Measurements from ENCODE around the gene EPHB1. TPM values are rescaled to one million over a fixed set of nuclear protein-coding genes. Genes with fewer than 3 reads are reported as not detected.

The EPHB1 gene
- total RNA-seq, 4 donors from 2014 or later, result 2.3 to 5.6 (median 4.6) TPM

DNA sequence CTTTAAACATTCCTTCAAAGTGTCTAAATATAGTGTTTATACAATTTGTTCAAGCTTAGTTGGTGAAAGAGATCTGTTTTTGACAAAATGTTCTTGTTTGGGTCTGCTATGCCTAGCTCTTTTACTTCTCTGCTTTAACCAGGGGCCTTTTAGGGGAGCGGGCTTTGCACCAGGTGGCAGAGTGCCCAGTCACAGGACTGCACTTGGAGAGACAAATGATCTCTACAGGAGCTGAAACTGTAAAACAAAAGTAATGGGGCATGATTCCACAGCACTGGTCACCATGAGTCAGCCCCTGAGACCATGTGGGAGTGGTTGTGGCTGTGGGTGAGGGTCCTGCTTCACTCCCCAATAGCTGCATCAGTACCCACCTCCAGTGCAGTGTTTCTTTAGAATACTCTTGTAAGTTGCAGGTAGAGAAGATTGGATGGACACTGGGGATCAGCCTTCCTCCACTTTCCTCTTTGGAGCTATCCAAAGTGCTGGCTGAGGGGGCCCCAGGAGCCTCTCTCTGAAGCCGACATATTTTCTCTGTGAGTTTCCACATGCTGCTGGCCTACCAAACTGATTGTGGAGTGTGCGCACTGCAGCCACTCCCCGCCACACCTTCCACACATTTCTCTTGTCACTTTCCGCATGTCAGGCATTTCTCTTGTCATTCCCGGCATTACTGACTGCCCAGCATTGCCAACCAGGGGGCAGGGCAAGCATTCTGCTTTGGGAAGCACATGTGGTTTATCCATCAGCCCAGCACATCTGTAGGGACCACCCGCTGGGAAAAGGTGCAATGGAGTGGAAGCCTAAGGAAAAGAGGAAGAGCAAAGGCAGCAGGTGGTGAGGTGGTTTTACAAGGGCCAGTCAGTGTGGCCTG, 110.0 kb downstream of the EPHB1 start:
- peak; percentile 72 to 75 for DNase-seq
- Histone ChIP-seq H3K27ac (peak overlapping the region in 2 of 3 donors; percentile 24 to 32), H3K4me3 (replicated peaks in 1 of 3) (no peak overlapping the region), H3K9me3 (no peaks in the 10 kb centered on the region), H3K27me3 (no peaks in the 10 kb centered on the region), H3K36me3 (no peaks in the 10 kb centered on the region), H3K4me1 (peaks cover 19 to 25% of the 10 kb centered on the region in 2 donors)
- 74 to 77% methylated on average over 7 of the region's 7 CpGs for WGBS, 2 donors
- TF ChIP-seq POLR2A (IDR thresholded peaks at IDR 0.05), result no peak
- TF ChIP-seq, protein P1, sequence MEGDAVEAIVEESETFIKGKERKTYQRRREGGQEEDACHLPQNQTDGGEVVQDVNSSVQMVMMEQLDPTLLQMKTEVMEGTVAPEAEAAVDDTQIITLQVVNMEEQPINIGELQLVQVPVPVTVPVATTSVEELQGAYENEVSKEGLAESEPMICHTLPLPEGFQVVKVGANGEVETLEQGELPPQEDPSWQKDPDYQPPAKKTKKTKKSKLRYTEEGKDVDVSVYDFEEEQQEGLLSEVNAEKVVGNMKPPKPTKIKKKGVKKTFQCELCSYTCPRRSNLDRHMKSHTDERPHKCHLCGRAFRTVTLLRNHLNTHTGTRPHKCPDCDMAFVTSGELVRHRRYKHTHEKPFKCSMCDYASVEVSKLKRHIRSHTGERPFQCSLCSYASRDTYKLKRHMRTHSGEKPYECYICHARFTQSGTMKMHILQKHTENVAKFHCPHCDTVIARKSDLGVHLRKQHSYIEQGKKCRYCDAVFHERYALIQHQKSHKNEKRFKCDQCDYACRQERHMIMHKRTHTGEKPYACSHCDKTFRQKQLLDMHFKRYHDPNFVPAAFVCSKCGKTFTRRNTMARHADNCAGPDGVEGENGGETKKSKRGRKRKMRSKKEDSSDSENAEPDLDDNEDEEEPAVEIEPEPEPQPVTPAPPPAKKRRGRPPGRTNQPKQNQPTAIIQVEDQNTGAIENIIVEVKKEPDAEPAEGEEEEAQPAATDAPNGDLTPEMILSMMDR (IDR thresholded peaks at IDR 0.05), result no peak
- intact Hi-C loops (cut with DNase I), result no loop called here

DNA sequence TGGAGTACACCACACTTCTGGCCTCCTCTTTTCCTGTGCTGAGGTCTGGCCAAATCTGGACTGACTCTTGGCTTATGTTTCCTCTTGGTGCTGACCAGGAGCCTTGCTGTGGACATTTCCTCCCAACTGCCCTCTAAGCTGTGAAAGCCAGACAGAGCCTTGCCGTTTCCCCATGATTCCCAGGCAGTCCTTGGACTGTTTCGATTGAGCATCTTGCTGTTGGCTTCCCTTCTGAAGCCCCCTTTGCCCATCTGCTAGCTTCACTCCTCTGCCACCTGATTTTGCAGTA, 110.5 kb downstream of the EPHB1 start:
- no peak overlapping the region for H3K4me3 ChIP-seq (replicated peaks in 1 of 3)
- no peaks in the 10 kb centered on the region for H3K36me3 ChIP-seq
- no peak overlapping the region for H3K27ac ChIP-seq
- no peaks in the 10 kb centered on the region for H3K27me3 ChIP-seq
- no peak for DNase-seq
- TF ChIP-seq, protein P1 (IDR thresholded peaks at IDR 0.05), result no peak
- WGBS, 2 donors, result 93 to 95% methylated on average over 2 of the region's 2 CpGs
- H3K9me3 ChIP-seq, result no peaks in the 10 kb centered on the region
- peaks cover 19 to 25% of the 10 kb centered on the region in 2 donors for H3K4me1 ChIP-seq
- intact Hi-C loops (cut with DNase I), result no loop called here

DNA sequence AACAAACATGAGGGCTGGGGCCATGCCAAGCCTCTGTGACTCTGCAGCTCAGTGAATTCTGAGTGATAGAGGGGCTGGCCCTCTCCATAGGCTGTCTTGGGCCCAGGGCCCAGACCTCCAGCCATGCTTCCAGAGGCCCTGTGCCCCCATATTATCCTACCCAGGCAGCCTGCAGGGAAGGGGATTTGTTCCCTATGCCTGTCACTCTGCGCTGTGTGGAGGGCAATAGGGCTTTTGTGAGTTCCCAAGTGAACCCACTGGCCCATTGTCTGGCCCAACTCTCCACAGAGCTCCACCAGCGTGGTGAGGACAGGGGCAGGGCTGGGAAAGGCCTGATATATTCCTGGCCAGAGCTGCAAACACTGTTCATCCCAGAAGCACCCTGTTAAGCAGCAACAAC, 113.2 kb downstream of the EPHB1 start:
- H3K4me1 ChIP-seq, result peaks cover 19 to 25% of the 10 kb centered on the region in 2 donors
- no peak for DNase-seq
- H3K36me3 ChIP-seq, result no peaks in the 10 kb centered on the region
- no peak overlapping the region for H3K27ac ChIP-seq
- H3K4me3 ChIP-seq (replicated peaks in 1 of 3), result no peak overlapping the region
- intact Hi-C loops (cut with DNase I), result no loop called here
- no peaks in the 10 kb centered on the region for H3K27me3 ChIP-seq
- H3K9me3 ChIP-seq, result no peaks in the 10 kb centered on the region
- no peak for TF ChIP-seq POLR2A (IDR thresholded peaks at IDR 0.05)
- TF ChIP-seq, protein P1 (IDR thresholded peaks at IDR 0.05), result no peak
- 86 to 88% methylated on average over 1 to 2 of the region's 2 CpGs for WGBS, 2 donors

DNA sequence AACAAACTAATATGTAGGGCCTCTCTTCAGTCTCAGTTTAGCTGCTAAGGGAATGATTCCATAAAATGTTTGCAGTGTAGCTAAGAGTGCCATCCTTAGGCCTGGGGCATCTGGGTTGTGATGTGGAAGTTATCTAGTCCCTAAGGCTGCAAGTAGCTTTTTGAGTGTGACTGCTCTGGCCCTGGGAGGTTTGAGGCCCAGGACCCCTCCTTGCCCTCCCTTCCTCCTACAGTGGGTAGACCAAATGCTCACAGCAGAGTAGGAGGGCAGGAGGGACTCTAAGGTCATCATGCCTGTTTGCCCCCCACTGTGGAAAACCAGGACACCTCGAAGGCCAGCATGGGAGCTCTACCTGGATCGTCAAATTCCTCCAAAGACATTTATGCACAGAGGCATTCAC, 115.0 kb downstream of the EPHB1 start:
- Histone ChIP-seq H3K27ac (no peak overlapping the region), H3K4me3 (replicated peaks in 1 of 3) (no peak overlapping the region), H3K27me3 (no peaks in the 10 kb centered on the region), H3K36me3 (no peaks in the 10 kb centered on the region), H3K9me3 (no peaks in the 10 kb centered on the region), H3K4me1 (peaks cover 6 to 7% of the 10 kb centered on the region in 2 donors)
- intact Hi-C loops (cut with DNase I), result no loop called here
- TF ChIP-seq, protein P1 (IDR thresholded peaks at IDR 0.05), result no peak
- TF ChIP-seq POLR2A (IDR thresholded peaks at IDR 0.05), result no peak
- no peak for DNase-seq
- 89 to 90% methylated on average over 2 of the region's 2 CpGs for WGBS, 2 donors

Data from thyroid gland (tissue), 4 donors.